ENCODE data around the gene DLGAP5.

Gene DLGAP5

DNA sequence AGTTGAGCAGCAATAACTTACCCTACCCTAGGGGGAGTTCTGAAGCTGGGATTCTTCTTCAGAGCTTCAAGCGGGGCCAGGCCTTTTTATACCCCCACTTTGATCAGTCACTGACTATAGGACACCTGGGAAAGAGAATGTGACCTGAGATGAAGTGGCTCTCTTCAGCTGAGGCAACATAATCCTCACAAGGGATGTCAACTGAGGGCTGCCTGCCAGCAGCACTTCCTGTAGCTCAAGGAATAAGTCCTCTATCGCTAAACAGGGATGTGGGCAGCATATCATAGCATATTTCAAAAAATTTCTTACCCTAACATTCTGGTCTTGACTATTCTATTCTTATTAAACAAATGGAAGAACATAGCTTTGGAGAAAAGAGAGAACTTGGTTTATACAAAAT lies 45.0 kb downstream of the DLGAP5 start:
- H3K27me3 ChIP-seq (ENCODE audit: insufficient read depth, low read length), result no peaks in the 10 kb centered on the region
- no peak overlapping the region for H3K4me3 ChIP-seq (ENCODE audit: low read depth, low read length)
- H3K23ac ChIP-seq (ENCODE audit: low read length), result no peak overlapping the region
- H4K91ac ChIP-seq (ENCODE audit: low read depth, low read length), result no peak overlapping the region
- no peak overlapping the region for H2AFZ ChIP-seq (ENCODE audit: insufficient read depth, low read length, poor library complexity)
- no peak overlapping the region for H3K4me2 ChIP-seq (ENCODE audit: low read length)
- H2BK120ac ChIP-seq (ENCODE audit: insufficient read depth, low read length, poor library complexity), result no peak overlapping the region
- no peaks in the 10 kb centered on the region for H3K79me1 ChIP-seq (ENCODE audit: low read length)
- H2BK5ac ChIP-seq (ENCODE audit: low read depth, low read length, poor library complexity), result no peak overlapping the region
- DNase-seq, result no peak
- no peak overlapping the region for H3K9ac ChIP-seq (ENCODE audit: low read length)
- no peak overlapping the region for H3K4ac ChIP-seq (ENCODE audit: low read depth, low read length)
- peaks cover 17 to 19% of the 10 kb centered on the region in 2 experiments for H3K36me3 ChIP-seq (ENCODE audit: control insufficient read depth in 1 of 2, insufficient read depth in 2 of 2, low read length in 2 of 2)
- H3K4me1 ChIP-seq (ENCODE audit: control insufficient read depth in 1 of 2, insufficient read depth in 2 of 2, low read length in 2 of 2), result no peaks in the 10 kb centered on the region
- H3K79me2 ChIP-seq (ENCODE audit: control insufficient read depth, insufficient read depth, low read length, poor library complexity), result no peaks in the 10 kb centered on the region
- H4K12ac ChIP-seq (ENCODE audit: low read depth, low read length), result no peak overlapping the region
- H2BK12ac ChIP-seq (ENCODE audit: low read length), result no peak overlapping the region
- no peak overlapping the region for H4K8ac ChIP-seq (ENCODE audit: low read depth, low read length)
- no peak overlapping the region for H3K27ac ChIP-seq (ENCODE audit: low read depth, low read length)
- H3K14ac ChIP-seq (ENCODE audit: low read length), result no peak overlapping the region
- H3K18ac ChIP-seq (ENCODE audit: low read length), result no peak overlapping the region
- no peak overlapping the region for H2AK5ac ChIP-seq (ENCODE audit: low read length)
- WGBS (ENCODE audit: extremely low coverage, insufficient coverage, insufficient read length), result no CpG with 5 or more reads among the region's 2 CpGs
- H3K9me3 ChIP-seq (ENCODE audit: insufficient read depth, low read depth, low read length), result no peaks in the 10 kb centered on the region

DNA sequence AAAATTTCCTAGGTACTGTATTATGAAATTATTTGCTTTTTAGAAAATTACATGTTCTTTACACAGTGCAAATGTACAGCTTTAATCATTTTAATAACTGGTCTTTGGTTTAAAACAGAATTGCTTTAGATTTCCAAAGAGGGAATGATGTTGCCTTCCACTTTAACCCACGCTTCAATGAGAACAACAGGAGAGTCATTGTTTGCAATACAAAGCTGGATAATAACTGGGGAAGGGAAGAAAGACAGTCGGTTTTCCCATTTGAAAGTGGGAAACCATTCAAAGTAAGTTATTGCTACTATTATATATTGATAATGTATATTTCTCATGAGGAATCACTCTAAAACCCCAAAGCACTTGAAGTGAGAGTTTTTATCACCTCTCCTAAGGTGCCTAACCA lies 48.9 kb downstream of the DLGAP5 start:
- no peak overlapping the region for H4K91ac ChIP-seq (ENCODE audit: low read depth, low read length)
- no CpG with 5 or more reads among the region's 2 CpGs for WGBS (ENCODE audit: extremely low coverage, insufficient coverage, insufficient read length)

DNA sequence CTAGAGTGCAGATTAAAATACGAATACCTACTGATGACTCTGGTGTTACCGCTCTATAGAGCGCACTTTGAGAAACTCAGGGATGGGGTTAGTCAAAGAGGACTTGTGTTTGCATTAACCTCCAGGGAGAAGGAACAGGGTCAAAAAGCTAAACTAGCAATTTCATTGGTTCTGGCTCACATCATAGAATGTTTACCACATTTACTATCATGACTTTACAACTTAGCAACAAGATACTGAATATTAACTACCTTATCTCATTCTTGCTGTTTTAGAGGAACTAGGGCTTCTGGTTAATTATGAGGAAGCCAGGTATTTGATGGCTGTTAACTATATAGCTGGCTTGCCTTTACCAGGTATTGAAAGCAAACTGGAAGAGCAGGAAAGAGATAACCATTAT lies 49.6 kb downstream of the DLGAP5 start:
- Histone ChIP-seq H4K12ac (ENCODE audit: low read depth, low read length) (no peak overlapping the region), H2BK120ac (ENCODE audit: insufficient read depth, low read length, poor library complexity) (no peak overlapping the region), H3K36me3 (ENCODE audit: control insufficient read depth in 1 of 2, insufficient read depth in 2 of 2, low read length in 2 of 2) (peaks cover 23 to 35% of the 10 kb centered on the region in 2 experiments), H3K27me3 (ENCODE audit: insufficient read depth, low read length) (no peaks in the 10 kb centered on the region), H3K79me1 (ENCODE audit: low read length) (peaks cover 2% of the 10 kb centered on the region), H3K18ac (ENCODE audit: low read length) (no peak overlapping the region), H4K8ac (ENCODE audit: low read depth, low read length) (no peak overlapping the region), H2AK5ac (ENCODE audit: low read length) (no peak overlapping the region), H2BK5ac (ENCODE audit: low read depth, low read length, poor library complexity) (no peak overlapping the region), H2BK12ac (ENCODE audit: low read length) (no peak overlapping the region), H3K4me2 (ENCODE audit: low read length) (no peak overlapping the region), H3K4me1 (ENCODE audit: control insufficient read depth in 1 of 2, insufficient read depth in 2 of 2, low read length in 2 of 2) (peaks cover 3 to 5% of the 10 kb centered on the region in 2 experiments), H3K9ac (ENCODE audit: low read length) (no peak overlapping the region), H3K4me3 (ENCODE audit: low read depth, low read length) (no peak overlapping the region), H3K4ac (ENCODE audit: low read depth, low read length) (no peak overlapping the region), H3K9me3 (ENCODE audit: insufficient read depth, low read depth, low read length) (no peaks in the 10 kb centered on the region), H3K27ac (ENCODE audit: low read depth, low read length) (no peak overlapping the region), H3K79me2 (ENCODE audit: control insufficient read depth, insufficient read depth, low read length, poor library complexity) (no peaks in the 10 kb centered on the region), H4K91ac (ENCODE audit: low read depth, low read length) (no peak overlapping the region), H3K14ac (ENCODE audit: low read length) (no peak overlapping the region), H3K23ac (ENCODE audit: low read length) (no peak overlapping the region), H2AFZ (ENCODE audit: insufficient read depth, low read length, poor library complexity) (no peak overlapping the region)
- DNase-seq, result no peak
- WGBS (ENCODE audit: extremely low coverage, insufficient coverage, insufficient read length), result no CpG with 5 or more reads among the region's 3 CpGs

More for the DNA sequence above, 48.9 kb downstream of the DLGAP5 start:
- Histone ChIP-seq H3K14ac (ENCODE audit: low read length) (no peak overlapping the region), H3K79me2 (ENCODE audit: control insufficient read depth, insufficient read depth, low read length, poor library complexity) (no peaks in the 10 kb centered on the region), H2AFZ (ENCODE audit: insufficient read depth, low read length, poor library complexity) (no peak overlapping the region), H2BK5ac (ENCODE audit: low read depth, low read length, poor library complexity) (no peak overlapping the region), H3K23ac (ENCODE audit: low read length) (no peak overlapping the region), H3K4me2 (ENCODE audit: low read length) (no peak overlapping the region), H3K4me3 (ENCODE audit: low read depth, low read length) (no peak overlapping the region), H3K27ac (ENCODE audit: low read depth, low read length) (no peak overlapping the region), H3K9me3 (ENCODE audit: insufficient read depth, low read depth, low read length) (no peaks in the 10 kb centered on the region), H3K4me1 (ENCODE audit: control insufficient read depth in 1 of 2, insufficient read depth in 2 of 2, low read length in 2 of 2) (peaks cover under 1% of the 10 kb centered on the region in 2 experiments), H2BK120ac (ENCODE audit: insufficient read depth, low read length, poor library complexity) (no peak overlapping the region), H4K8ac (ENCODE audit: low read depth, low read length) (no peak overlapping the region), H2AK5ac (ENCODE audit: low read length) (no peak overlapping the region), H3K79me1 (ENCODE audit: low read length) (peaks cover under 1% of the 10 kb centered on the region), H3K18ac (ENCODE audit: low read length) (no peak overlapping the region), H4K12ac (ENCODE audit: low read depth, low read length) (no peak overlapping the region), H3K4ac (ENCODE audit: low read depth, low read length) (no peak overlapping the region), H3K36me3 (ENCODE audit: control insufficient read depth in 1 of 2, insufficient read depth in 2 of 2, low read length in 2 of 2) (peaks cover 23 to 35% of the 10 kb centered on the region in 2 experiments), H3K27me3 (ENCODE audit: insufficient read depth, low read length) (no peaks in the 10 kb centered on the region), H3K9ac (ENCODE audit: low read length) (no peak overlapping the region), H2BK12ac (ENCODE audit: low read length) (no peak overlapping the region)
- no peak for DNase-seq

DNA sequence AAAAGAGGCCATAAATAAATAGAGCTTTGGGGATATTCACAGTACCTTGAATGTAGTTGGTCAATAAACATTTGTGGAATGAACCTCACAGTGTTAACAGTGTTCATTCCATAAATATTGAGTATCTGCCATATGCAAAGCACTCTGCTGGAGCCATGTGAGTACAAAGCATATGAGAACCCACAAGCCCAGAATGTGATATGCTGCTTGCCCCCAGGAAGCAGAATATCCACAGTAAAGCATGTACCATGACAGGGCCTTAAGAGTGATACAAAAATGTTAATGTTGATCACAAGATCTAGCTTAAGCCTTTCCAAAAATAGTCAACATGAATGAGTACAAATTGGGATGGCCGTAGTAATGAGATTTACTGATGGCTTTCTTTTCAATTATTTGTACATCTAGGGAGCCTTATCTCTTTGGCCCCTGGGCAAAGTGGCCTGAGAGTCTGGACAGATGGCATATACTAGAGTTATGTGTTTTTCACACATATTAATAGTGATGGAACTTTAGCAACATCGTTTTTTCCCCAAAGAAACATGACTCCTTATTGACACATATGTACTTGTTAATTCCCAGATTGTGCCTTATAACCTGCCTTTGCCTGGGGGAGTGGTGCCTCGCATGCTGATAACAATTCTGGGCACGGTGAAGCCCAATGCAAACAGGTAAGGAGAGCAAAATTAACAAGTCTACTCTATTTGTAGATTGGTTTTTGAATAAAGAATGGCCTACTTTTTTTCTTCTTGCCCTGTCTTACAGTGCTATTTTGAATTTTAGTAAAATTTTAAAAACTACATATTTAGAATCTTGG lies 51.5 kb downstream of the DLGAP5 start:
- Histone ChIP-seq H3K27ac (ENCODE audit: low read depth, low read length) (no peak overlapping the region), H2AFZ (ENCODE audit: insufficient read depth, low read length, poor library complexity) (no peak overlapping the region), H3K79me2 (ENCODE audit: control insufficient read depth, insufficient read depth, low read length, poor library complexity) (no peaks in the 10 kb centered on the region), H4K8ac (ENCODE audit: low read depth, low read length) (no peak overlapping the region), H3K36me3 (ENCODE audit: control insufficient read depth in 1 of 2, insufficient read depth in 2 of 2, low read length in 2 of 2) (peaks cover 21 to 31% of the 10 kb centered on the region in 2 experiments), H4K91ac (ENCODE audit: low read depth, low read length) (no peak overlapping the region), H2BK5ac (ENCODE audit: low read depth, low read length, poor library complexity) (no peak overlapping the region), H3K79me1 (ENCODE audit: low read length) (peaks cover 2% of the 10 kb centered on the region), H3K4me3 (ENCODE audit: low read depth, low read length) (no peak overlapping the region), H3K14ac (ENCODE audit: low read length) (no peak overlapping the region), H3K9ac (ENCODE audit: low read length) (no peak overlapping the region), H2AK5ac (ENCODE audit: low read length) (no peak overlapping the region), H3K23ac (ENCODE audit: low read length) (no peak overlapping the region), H2BK120ac (ENCODE audit: insufficient read depth, low read length, poor library complexity) (no peak overlapping the region), H3K9me3 (ENCODE audit: insufficient read depth, low read depth, low read length) (no peaks in the 10 kb centered on the region), H3K18ac (ENCODE audit: low read length) (no peak overlapping the region), H4K12ac (ENCODE audit: low read depth, low read length) (no peak overlapping the region), H3K4me1 (ENCODE audit: control insufficient read depth in 1 of 2, insufficient read depth in 2 of 2, low read length in 2 of 2) (peaks cover 3 to 9% of the 10 kb centered on the region in 2 experiments), H3K4ac (ENCODE audit: low read depth, low read length) (no peak overlapping the region), H2BK12ac (ENCODE audit: low read length) (no peak overlapping the region), H3K27me3 (ENCODE audit: insufficient read depth, low read length) (no peaks in the 10 kb centered on the region), H3K4me2 (ENCODE audit: low read length) (no peak overlapping the region)
- no CpG with 5 or more reads among the region's 4 CpGs for WGBS (ENCODE audit: extremely low coverage, insufficient coverage, insufficient read length)
- no peak for DNase-seq
